ENCODE results near the gene CPAMD8. TPM values are rescaled to one million over a fixed set of nuclear protein-coding genes. Genes with fewer than 3 reads are reported as not detected.

CPAMD8 gene
- total and polyA plus RNA-seq, 9 of the 15 experiments (the other 6 are each of a cell fraction or from before 2014, with no cell fraction given) = 0.20 to 2.1 (median 1.3) TPM

DNA sequence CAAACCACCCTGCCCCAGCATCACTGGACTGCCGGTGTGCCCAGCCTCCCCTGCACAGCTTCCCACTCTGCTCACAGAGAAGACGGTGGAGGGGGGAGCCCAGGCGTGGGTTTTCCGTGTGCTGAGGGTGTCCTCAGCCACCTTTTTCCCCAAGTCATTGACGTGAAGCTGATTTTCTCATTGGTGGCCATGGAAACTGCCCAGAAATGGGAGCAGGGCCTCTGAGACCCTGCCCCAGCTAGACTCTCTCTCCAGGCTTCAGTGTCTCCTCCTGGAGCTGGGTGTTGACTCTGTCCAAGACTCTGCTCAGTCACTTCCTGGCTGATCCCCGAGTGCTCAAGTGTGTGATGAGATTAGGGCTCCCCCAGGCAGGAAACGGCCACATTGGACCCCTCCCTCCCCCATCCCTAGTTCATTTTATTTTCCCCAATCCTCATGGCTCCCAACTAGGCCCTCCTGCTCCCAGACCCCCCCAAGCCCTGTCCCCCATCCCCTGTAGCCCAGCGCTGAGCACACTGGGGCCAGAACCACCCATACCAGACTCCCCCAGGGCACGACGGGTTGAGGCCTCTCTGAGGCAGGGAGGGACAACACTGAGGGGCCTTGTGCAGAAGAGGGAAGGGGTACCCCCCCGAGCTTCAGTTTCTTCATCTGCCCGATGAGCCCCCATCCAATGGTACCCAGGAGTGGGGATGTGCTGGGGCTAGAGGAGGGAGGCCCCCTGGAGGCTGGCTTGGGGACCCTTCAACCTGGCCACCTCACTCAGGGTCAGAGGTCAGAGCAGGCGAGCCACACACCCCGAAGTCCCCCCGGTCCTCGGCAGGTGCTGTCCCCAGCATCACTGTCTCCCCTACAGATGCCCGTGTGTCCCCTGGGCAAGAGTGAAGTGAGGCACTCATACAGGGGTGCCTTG is 139.0 kb downstream of the CPAMD8 start (continued):
- TF ChIP-seq RFX5 (IDR thresholded peaks at IDR 0.05; ENCODE audit: low read depth, low read length) (no peak), CREB1 (IDR thresholded peaks at IDR 0.05) (no peak), CREB1 (CRISPR knock-in tag; IDR thresholded peaks at IDR 0.05) (no peak), RBBP5 (IDR thresholded peaks at IDR 0.05; ENCODE audit: borderline replicate concordance, insufficient read depth, low read length, poor library complexity, severe bottlenecking) (peak; percentile 22), SRSF1 (IDR thresholded peaks at IDR 0.05; ENCODE audit: low read depth, low read length) (no peak), CREB5 (CRISPR knock-in tag; IDR thresholded peaks at IDR 0.05) (no peak), TCF15 (CRISPR knock-in tag; IDR thresholded peaks at IDR 0.05) (no peak), FOXP1 (CRISPR knock-in tag; IDR thresholded peaks at IDR 0.05) (no peak)
- TF ChIP-seq, protein P1, sequence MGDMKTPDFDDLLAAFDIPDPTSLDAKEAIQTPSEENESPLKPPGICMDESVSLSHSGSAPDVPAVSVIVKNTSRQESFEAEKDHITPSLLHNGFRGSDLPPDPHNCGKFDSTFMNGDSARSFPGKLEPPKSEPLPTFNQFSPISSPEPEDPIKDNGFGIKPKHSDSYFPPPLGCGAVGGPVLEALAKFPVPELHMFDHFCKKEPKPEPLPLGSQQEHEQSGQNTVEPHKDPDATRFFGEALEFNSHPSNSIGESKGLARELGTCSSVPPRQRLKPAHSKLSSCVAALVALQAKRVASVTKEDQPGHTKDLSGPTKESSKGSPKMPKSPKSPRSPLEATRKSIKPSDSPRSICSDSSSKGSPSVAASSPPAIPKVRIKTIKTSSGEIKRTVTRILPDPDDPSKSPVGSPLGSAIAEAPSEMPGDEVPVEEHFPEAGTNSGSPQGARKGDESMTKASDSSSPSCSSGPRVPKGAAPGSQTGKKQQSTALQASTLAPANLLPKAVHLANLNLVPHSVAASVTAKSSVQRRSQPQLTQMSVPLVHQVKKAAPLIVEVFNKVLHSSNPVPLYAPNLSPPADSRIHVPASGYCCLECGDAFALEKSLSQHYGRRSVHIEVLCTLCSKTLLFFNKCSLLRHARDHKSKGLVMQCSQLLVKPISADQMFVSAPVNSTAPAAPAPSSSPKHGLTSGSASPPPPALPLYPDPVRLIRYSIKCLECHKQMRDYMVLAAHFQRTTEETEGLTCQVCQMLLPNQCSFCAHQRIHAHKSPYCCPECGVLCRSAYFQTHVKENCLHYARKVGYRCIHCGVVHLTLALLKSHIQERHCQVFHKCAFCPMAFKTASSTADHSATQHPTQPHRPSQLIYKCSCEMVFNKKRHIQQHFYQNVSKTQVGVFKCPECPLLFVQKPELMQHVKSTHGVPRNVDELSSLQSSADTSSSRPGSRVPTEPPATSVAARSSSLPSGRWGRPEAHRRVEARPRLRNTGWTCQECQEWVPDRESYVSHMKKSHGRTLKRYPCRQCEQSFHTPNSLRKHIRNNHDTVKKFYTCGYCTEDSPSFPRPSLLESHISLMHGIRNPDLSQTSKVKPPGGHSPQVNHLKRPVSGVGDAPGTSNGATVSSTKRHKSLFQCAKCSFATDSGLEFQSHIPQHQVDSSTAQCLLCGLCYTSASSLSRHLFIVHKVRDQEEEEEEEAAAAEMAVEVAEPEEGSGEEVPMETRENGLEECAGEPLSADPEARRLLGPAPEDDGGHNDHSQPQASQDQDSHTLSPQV (IDR thresholded peaks at IDR 0.05) = peak; percentile 89
- TF ChIP-seq, protein P2, sequence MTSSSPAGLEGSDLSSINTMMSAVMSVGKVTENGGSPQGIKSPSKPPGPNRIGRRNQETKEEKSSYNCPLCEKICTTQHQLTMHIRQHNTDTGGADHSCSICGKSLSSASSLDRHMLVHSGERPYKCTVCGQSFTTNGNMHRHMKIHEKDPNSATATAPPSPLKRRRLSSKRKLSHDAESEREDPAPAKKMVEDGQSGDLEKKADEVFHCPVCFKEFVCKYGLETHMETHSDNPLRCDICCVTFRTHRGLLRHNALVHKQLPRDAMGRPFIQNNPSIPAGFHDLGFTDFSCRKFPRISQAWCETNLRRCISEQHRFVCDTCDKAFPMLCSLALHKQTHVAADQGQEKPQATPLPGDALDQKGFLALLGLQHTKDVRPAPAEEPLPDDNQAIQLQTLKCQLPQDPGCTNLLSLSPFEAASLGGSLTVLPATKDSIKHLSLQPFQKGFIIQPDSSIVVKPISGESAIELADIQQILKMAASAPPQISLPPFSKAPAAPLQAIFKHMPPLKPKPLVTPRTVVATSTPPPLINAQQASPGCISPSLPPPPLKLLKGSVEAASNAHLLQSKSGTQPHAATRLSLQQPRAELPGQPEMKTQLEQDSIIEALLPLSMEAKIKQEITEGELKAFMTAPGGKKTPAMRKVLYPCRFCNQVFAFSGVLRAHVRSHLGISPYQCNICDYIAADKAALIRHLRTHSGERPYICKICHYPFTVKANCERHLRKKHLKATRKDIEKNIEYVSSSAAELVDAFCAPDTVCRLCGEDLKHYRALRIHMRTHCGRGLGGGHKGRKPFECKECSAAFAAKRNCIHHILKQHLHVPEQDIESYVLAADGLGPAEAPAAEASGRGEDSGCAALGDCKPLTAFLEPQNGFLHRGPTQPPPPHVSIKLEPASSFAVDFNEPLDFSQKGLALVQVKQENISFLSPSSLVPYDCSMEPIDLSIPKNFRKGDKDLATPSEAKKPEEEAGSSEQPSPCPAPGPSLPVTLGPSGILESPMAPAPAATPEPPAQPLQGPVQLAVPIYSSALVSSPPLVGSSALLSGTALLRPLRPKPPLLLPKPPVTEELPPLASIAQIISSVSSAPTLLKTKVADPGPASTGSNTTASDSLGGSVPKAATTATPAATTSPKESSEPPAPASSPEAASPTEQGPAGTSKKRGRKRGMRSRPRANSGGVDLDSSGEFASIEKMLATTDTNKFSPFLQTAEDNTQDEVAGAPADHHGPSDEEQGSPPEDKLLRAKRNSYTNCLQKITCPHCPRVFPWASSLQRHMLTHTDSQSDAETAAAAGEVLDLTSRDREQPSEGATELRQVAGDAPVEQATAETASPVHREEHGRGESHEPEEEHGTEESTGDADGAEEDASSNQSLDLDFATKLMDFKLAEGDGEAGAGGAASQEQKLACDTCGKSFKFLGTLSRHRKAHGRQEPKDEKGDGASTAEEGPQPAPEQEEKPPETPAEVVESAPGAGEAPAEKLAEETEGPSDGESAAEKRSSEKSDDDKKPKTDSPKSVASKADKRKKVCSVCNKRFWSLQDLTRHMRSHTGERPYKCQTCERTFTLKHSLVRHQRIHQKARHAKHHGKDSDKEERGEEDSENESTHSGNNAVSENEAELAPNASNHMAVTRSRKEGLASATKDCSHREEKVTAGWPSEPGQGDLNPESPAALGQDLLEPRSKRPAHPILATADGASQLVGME (CRISPR knock-in tag; IDR thresholded peaks at IDR 0.05) = no peak
- TF ChIP-seq, protein P3, sequence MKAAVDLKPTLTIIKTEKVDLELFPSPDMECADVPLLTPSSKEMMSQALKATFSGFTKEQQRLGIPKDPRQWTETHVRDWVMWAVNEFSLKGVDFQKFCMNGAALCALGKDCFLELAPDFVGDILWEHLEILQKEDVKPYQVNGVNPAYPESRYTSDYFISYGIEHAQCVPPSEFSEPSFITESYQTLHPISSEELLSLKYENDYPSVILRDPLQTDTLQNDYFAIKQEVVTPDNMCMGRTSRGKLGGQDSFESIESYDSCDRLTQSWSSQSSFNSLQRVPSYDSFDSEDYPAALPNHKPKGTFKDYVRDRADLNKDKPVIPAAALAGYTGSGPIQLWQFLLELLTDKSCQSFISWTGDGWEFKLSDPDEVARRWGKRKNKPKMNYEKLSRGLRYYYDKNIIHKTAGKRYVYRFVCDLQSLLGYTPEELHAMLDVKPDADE (conservative IDR thresholded peaks at IDR 0.05; ENCODE audit: control insufficient read depth, low read depth, low read length) = peak; percentile 87; the same call in 1 of the 2 replicates
- TF ChIP-seq, protein P4, sequence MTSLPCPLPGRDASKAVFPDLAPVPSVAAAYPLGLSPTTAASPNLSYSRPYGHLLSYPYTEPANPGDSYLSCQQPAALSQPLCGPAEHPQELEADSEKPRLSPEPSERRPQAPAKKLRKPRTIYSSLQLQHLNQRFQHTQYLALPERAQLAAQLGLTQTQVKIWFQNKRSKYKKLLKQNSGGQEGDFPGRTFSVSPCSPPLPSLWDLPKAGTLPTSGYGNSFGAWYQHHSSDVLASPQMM (CRISPR knock-in tag; IDR thresholded peaks at IDR 0.05) = no peak
